Suprapubic skin (tissue), 4 donors: ENCODE measurements around the gene TRIM69.

Experiments used
- CTCF ChIP-seq, 2 donors: fragments of 200-600 bp in 1 of 2; fragments of 450-650 bp in 1 of 2; sonication (generic) in 1 of 2; IDR thresholded peaks; one replicate each; pipeline ENCODE4 v1.5.1; 2016 to 2019; ENCODE audit warnings: antibody characterized with exemption in 2 of 2, mild to moderate bottlenecking in 1 of 2, moderate library complexity in 1 of 2
- EP300 ChIP-seq: sonication (generic); formaldehyde crosslinking; IDR thresholded peaks from one replicate; pipeline ENCODE4 v1.6.1; 2017; ENCODE audit warnings: antibody characterized with exemption
- POLR2A ChIP-seq, 2 donors: fragments of 450-650 bp; IDR thresholded peaks; one replicate each; pipeline ENCODE4 v1.6.1; 2017; ENCODE audit warnings: antibody characterized with exemption in 2 of 2, mild to moderate bottlenecking in 2 of 2, moderate library complexity in 2 of 2
- POLR2AphosphoS5 ChIP-seq, 3 donors: sonication (generic); formaldehyde crosslinking; IDR thresholded peaks; one replicate each; pipeline ENCODE4 v1.6.1; 2017; ENCODE audit warnings: antibody characterized with exemption in 3 of 3

- TF ChIP-seq CTCF (IDR thresholded peaks at IDR 0.05) (no peak), POLR2A (IDR thresholded peaks at IDR 0.05) (no peak), EP300 (no peak), POLR2AphosphoS5 (IDR thresholded peaks at IDR 0.05) (no peak)
These were observed 44.3 kb downstream of the TRIM69 start for GRCh38 chr15:44780608-44781007.
